Stimulated activated CD4-positive, alpha-beta T cell treated with anti-CD3 and anti-CD28 coated beads, Interleukin-15, amount 100 ng/mL, for 24 hours (primary cell): ENCODE data around the gene DIAPH2.
A peak's percentile ranks its signal among the peaks of the same experiment; 100 is the strongest.

Source experiments
- DNase-seq: peaks from one replicate; pipeline ENCODE4 v3.0.0-alpha.2; 2020

The DIAPH2 gene

GRCh38 chrX:97616883-97617530, 932.4 kb downstream of the DIAPH2 start:
- peak; percentile 4 for DNase-seq

GRCh38 chrX:97619499-97619898, 934.9 kb downstream of the DIAPH2 start:
- no peak for DNase-seq

- DNase-seq: no peak
These were observed 937.5 kb downstream of the DIAPH2 start for GRCh38 chrX:97622111-97622510.

- DNase-seq: no peak
These were observed 943.7 kb downstream of the DIAPH2 start for GRCh38 chrX:97628326-97628725.

GRCh38 chrX:97628807-97629596, 944.4 kb downstream of the DIAPH2 start:
- no peak for DNase-seq

- no peak for DNase-seq
These were observed 944.9 kb downstream of the DIAPH2 start for GRCh38 chrX:97629597-97629985.

GRCh38 chrX:97633798-97634197, 949.2 kb downstream of the DIAPH2 start:
- no peak for DNase-seq

- DNase-seq: no peak
These were observed 952.0 kb downstream of the DIAPH2 start for GRCh38 chrX:97636473-97637140.

- no peak for DNase-seq
These were observed 952.6 kb downstream of the DIAPH2 start for GRCh38 chrX:97637289-97637688.

GRCh38 chrX:97638621-97639020, 954.0 kb downstream of the DIAPH2 start:
- DNase-seq: no peak

- peak; percentile 1 for DNase-seq
These were observed 954.9 kb downstream of the DIAPH2 start for GRCh38 chrX:97639526-97639925.
